Measurements from ENCODE around the gene ADGRV1.

The ADGRV1 gene

DNA sequence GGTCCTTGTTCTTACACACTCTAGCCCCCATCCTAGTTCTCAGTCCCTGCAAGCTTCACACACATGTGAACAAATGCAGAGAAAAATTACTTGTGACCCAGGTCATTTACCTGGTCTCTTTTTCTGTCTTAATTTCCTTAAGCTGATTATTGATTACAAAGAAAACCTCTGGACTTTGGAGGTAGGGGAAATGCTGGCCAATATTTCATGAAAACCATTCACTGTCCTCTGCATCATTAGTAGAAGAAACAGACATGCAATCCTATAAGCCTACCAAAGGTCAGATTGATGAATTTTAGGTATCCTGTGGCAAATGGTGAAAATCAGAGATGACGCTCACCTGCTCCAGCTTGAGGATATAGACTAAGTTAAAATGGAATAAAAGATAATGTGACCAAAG is 457.7 kb downstream of the ADGRV1 start:
- Mint-ChIP-seq H3K27me3 (peaks cover 22% of the 10 kb centered on the region), H3K9me3 (peaks cover 13% of the 10 kb centered on the region), H3K4me3 (no peak overlapping the region), H3K4me1 (no peaks in the 10 kb centered on the region), H3K36me3 (ENCODE audit: low read depth) (no peaks in the 10 kb centered on the region), H3K27ac (no peak overlapping the region)
- ATAC-seq = no peak
- DNase-seq = no peak

GRCh38 chr5:91016954-91017700 is 458.5 kb downstream of the ADGRV1 start:
- Mint-ChIP-seq H3K9me3 (peaks cover 13% of the 10 kb centered on the region), H3K27ac (no peak overlapping the region), H3K36me3 (ENCODE audit: low read depth) (no peaks in the 10 kb centered on the region), H3K4me3 (no peak overlapping the region), H3K4me1 (no peaks in the 10 kb centered on the region), H3K27me3 (peaks cover 22% of the 10 kb centered on the region)
- ATAC-seq (no peak), DNase-seq (no peak)

DNA sequence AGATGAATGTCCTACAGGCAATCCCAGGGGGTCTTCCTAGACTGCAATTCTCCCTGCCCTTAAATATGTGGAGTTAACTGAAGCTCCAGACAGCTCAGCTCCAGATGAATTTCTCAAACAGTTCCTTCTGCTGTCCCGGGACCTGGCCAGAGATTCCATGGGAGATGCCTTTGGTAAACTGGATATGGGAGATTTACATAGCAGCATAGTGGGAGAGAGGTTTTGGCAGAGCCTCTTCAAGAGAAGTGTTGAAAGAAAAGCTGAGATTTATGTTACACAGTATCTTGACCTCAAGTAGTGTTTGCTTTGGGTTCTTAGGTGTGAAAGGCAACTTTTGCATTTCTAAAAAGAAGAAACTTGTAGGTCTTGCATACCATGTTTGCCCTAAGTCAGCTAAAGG is 459.6 kb downstream of the ADGRV1 start:
- no peaks in the 10 kb centered on the region for H3K36me3 Mint-ChIP-seq (ENCODE audit: low read depth)
- peaks cover 13% of the 10 kb centered on the region for H3K9me3 Mint-ChIP-seq
- DNase-seq (no peak), ATAC-seq (no peak)
- H3K27ac Mint-ChIP-seq = no peak overlapping the region
- H3K27me3 Mint-ChIP-seq = peaks cover 22% of the 10 kb centered on the region
- H3K4me3 Mint-ChIP-seq = no peak overlapping the region
- H3K4me1 Mint-ChIP-seq = no peaks in the 10 kb centered on the region

- no peaks in the 10 kb centered on the region for H3K36me3 Mint-ChIP-seq (ENCODE audit: low read depth)
- no peaks in the 10 kb centered on the region for H3K4me1 Mint-ChIP-seq
- peaks cover 22% of the 10 kb centered on the region for H3K27me3 Mint-ChIP-seq
- H3K27ac Mint-ChIP-seq = no peak overlapping the region
- H3K9me3 Mint-ChIP-seq = peaks cover 13% of the 10 kb centered on the region
- no peak for ATAC-seq
- no peak overlapping the region for H3K4me3 Mint-ChIP-seq
- DNase-seq = no peak
Measured at GRCh38 chr5:91018712-91019371, 460.2 kb downstream of the ADGRV1 start.

DNA sequence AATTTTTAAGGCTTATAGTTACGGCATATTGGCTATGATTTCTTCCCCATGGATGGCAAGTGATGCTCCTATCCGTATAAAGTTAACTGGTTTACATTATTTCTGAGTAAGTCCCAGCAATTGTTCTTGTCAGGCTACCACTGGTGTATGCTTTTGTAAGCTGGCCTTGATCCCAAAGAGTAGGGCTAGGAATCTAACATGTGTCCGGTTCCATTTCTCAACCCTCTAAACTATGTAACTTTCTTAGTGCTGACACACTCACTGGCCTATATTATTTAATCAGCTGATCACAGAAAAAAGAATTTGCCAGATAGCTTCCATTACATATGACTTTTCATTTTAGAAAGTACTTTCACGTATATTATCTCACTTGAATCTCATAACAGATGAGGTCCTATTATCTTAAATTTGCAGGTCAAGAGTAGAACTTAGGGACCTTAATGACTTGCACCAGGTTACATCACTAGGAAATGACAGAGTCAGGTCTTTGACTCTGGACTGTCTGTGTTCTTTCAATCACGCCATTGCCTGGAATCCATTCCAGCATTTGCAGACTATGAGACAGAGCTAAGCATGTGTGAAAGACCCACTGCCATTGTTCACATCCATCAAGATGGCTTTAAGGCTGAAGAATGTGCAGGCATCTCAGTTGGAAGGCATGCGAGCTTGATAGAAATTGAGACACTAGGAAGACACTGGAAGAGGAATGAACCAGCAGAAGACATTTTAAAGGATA is 461.6 kb downstream of the ADGRV1 start:
- DNase-seq = no peak
- H3K9me3 Mint-ChIP-seq = peaks cover 1% of the 10 kb centered on the region
- ATAC-seq = no peak
- peaks cover 11% of the 10 kb centered on the region for H3K27me3 Mint-ChIP-seq
- no peaks in the 10 kb centered on the region for H3K4me1 Mint-ChIP-seq
- no peak overlapping the region for H3K4me3 Mint-ChIP-seq
- no peak overlapping the region for H3K27ac Mint-ChIP-seq
- no peaks in the 10 kb centered on the region for H3K36me3 Mint-ChIP-seq (ENCODE audit: low read depth)

DNA sequence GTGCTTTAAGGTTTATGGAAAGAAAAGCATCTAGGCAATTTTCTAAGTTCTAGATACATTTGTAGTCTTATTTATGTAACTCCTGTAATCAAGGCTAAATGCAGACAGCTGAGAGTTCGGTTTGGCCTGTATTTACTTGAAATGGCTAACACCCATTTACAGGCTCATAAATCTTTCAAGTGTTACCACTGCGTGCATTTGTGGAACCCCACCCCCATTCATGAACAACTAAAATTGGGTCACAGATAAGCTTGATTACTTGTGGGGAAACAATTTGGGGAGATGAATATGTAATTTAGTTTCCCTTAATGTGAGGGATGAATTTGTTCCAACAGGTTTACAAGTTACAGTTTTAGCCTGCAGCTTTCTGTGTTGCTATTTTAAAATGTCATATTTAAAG is 463.9 kb downstream of the ADGRV1 start:
- ATAC-seq = no peak
- Mint-ChIP-seq H3K9me3 (no peaks in the 10 kb centered on the region), H3K36me3 (ENCODE audit: low read depth) (no peaks in the 10 kb centered on the region), H3K27ac (no peak overlapping the region), H3K27me3 (peaks cover under 1% of the 10 kb centered on the region), H3K4me3 (no peak overlapping the region), H3K4me1 (no peaks in the 10 kb centered on the region)
- DNase-seq = no peak

GRCh38 chr5:91024206-91024605 is 465.6 kb downstream of the ADGRV1 start:
- Mint-ChIP-seq H3K9me3 (no peaks in the 10 kb centered on the region), H3K27ac (no peak overlapping the region), H3K36me3 (ENCODE audit: low read depth) (no peaks in the 10 kb centered on the region), H3K4me1 (no peaks in the 10 kb centered on the region), H3K4me3 (no peak overlapping the region), H3K27me3 (peaks cover 4% of the 10 kb centered on the region)
- ATAC-seq (no peak), DNase-seq (no peak)

DNA sequence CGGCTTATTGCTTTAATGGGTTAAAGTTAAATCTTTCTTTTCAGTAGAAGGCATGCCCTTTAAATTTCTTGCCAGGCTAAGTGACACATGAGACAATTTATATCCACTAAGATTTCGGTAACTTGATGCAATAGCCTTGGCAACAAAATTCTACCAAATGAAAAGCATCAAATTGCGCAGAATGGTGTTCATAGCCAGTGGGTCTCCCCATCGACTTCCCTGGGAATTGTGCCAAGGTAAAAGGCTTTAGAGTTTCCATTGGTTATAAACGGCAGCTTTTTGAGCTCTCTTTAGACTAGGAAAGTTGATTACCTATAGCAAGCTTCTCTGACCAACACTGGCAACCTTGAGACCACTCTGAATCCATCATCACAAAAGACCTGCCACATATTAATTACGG is 466.1 kb downstream of the ADGRV1 start:
- Mint-ChIP-seq H3K4me3 (no peak overlapping the region), H3K4me1 (no peaks in the 10 kb centered on the region), H3K27ac (no peak overlapping the region), H3K27me3 (peaks cover 4% of the 10 kb centered on the region), H3K9me3 (no peaks in the 10 kb centered on the region), H3K36me3 (ENCODE audit: low read depth) (no peaks in the 10 kb centered on the region)
- DNase-seq = no peak
- no peak for ATAC-seq

- peaks cover 9% of the 10 kb centered on the region for H3K27me3 Mint-ChIP-seq
Measured at GRCh38 chr5:91025449-91025848, 466.9 kb downstream of the ADGRV1 start.

GRCh38 chr5:91025956-91026355 is 467.4 kb downstream of the ADGRV1 start:
- peaks cover 9% of the 10 kb centered on the region for H3K27me3 Mint-ChIP-seq
- H3K4me1 Mint-ChIP-seq = no peaks in the 10 kb centered on the region
- no peaks in the 10 kb centered on the region for H3K36me3 Mint-ChIP-seq (ENCODE audit: low read depth)
- H3K4me3 Mint-ChIP-seq = no peak overlapping the region
- H3K27ac Mint-ChIP-seq = no peak overlapping the region
- no peaks in the 10 kb centered on the region for H3K9me3 Mint-ChIP-seq
- ATAC-seq (no peak), DNase-seq (no peak)

More at GRCh38 chr5:91025449-91025848, 466.9 kb downstream of the ADGRV1 start:
- H3K9me3 Mint-ChIP-seq = no peaks in the 10 kb centered on the region
- H3K4me1 Mint-ChIP-seq = no peaks in the 10 kb centered on the region
- ATAC-seq (no peak), DNase-seq (no peak)
- no peaks in the 10 kb centered on the region for H3K36me3 Mint-ChIP-seq (ENCODE audit: low read depth)
- H3K4me3 Mint-ChIP-seq = no peak overlapping the region
- no peak overlapping the region for H3K27ac Mint-ChIP-seq

DNA sequence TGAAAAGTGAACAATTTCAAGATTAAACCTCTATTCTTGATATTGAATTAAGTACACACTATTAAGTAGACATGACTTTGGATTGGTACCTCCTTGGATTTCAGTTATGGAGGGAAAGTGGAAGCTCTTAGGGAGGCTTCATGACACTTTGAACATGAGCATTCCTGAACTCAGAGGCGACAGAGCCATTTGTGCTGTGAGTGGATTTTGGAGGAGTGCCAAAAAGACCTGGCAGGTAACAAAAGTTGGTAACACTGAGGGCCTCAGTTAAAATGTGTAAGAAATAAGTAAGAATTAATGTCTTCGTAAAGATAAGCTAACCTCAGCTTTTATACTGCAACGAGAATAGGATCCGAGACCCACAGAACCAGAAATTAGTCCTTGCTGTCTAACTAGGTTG is 467.9 kb downstream of the ADGRV1 start:
- H3K9me3 Mint-ChIP-seq = no peaks in the 10 kb centered on the region
- no peak overlapping the region for H3K4me3 Mint-ChIP-seq
- H3K27me3 Mint-ChIP-seq = peaks cover 11% of the 10 kb centered on the region
- H3K36me3 Mint-ChIP-seq (ENCODE audit: low read depth) = no peaks in the 10 kb centered on the region
- no peaks in the 10 kb centered on the region for H3K4me1 Mint-ChIP-seq
- no peak overlapping the region for H3K27ac Mint-ChIP-seq
- DNase-seq (no peak), ATAC-seq (no peak)

GRCh38 chr5:91027405-91028139 is 469.0 kb downstream of the ADGRV1 start:
- no peaks in the 10 kb centered on the region for H3K4me1 Mint-ChIP-seq
- no peak overlapping the region for H3K4me3 Mint-ChIP-seq
- DNase-seq (no peak), ATAC-seq (no peak)
- H3K27ac Mint-ChIP-seq = no peak overlapping the region
- no peaks in the 10 kb centered on the region for H3K36me3 Mint-ChIP-seq (ENCODE audit: low read depth)
- H3K9me3 Mint-ChIP-seq = no peaks in the 10 kb centered on the region
- H3K27me3 Mint-ChIP-seq = peaks cover 11% of the 10 kb centered on the region

- H3K27ac Mint-ChIP-seq = no peak overlapping the region
- H3K4me3 Mint-ChIP-seq = no peak overlapping the region
- DNase-seq (no peak), ATAC-seq (no peak)
- no peaks in the 10 kb centered on the region for H3K36me3 Mint-ChIP-seq (ENCODE audit: low read depth)
- no peaks in the 10 kb centered on the region for H3K9me3 Mint-ChIP-seq
- no peaks in the 10 kb centered on the region for H3K4me1 Mint-ChIP-seq
- peaks cover 11% of the 10 kb centered on the region for H3K27me3 Mint-ChIP-seq
Measured at GRCh38 chr5:91028499-91028956, 469.9 kb downstream of the ADGRV1 start.

GRCh38 chr5:91030521-91031401 is 472.2 kb downstream of the ADGRV1 start:
- H3K9me3 Mint-ChIP-seq = no peaks in the 10 kb centered on the region
- DNase-seq = no peak
- no peaks in the 10 kb centered on the region for H3K36me3 Mint-ChIP-seq (ENCODE audit: low read depth)
- H3K27ac Mint-ChIP-seq = no peak overlapping the region
- peaks cover 13% of the 10 kb centered on the region for H3K27me3 Mint-ChIP-seq
- H3K4me3 Mint-ChIP-seq = no peak overlapping the region
- ATAC-seq = no peak
- no peaks in the 10 kb centered on the region for H3K4me1 Mint-ChIP-seq
